Midbrain (tissue), 1 donor: ENCODE measurements around the gene PRDM16.
A peak's percentile ranks its signal among the peaks of the same experiment; 100 is the strongest.

Experiments
- DNase-seq: peaks from one replicate; lab custom pipeline; 2025; lab: John Stamatoyannopoulos, UW

The PRDM16 gene

GRCh38 chr1:3068564-3069431 lies at the start of gene PRDM16:
Gene PRDM16 (plus strand): TSS chr1:3069203. CDS start chr1:3069260, 57 bp downstream.
- no peak for DNase-seq

- no peak for DNase-seq
Observed at GRCh38 chr1:3019516-3020051, 49.4 kb upstream of the PRDM16 start.

GRCh38 chr1:3020263-3020909 lies 48.6 kb upstream of the PRDM16 start:
- DNase-seq, result no peak

- DNase-seq, result no peak
Observed at GRCh38 chr1:3021233-3021671, 47.8 kb upstream of the PRDM16 start, which contains the start of gene ACTRT2. Gene ACTRT2 (plus strand): TSS chr1:3021467. CDS start chr1:3021687, 220 bp downstream.

GRCh38 chr1:3021801-3022401 lies 47.1 kb upstream of the PRDM16 start:
- DNase-seq, result no peak

- DNase-seq, result no peak
Observed at GRCh38 chr1:3022511-3022973, 46.5 kb upstream of the PRDM16 start.

- DNase-seq, result no peak
Observed at GRCh38 chr1:3022976-3023375, 46.0 kb upstream of the PRDM16 start.

- DNase-seq, result no peak
Observed at GRCh38 chr1:3024019-3024418, 45.0 kb upstream of the PRDM16 start.

GRCh38 chr1:3024588-3024987 lies 44.4 kb upstream of the PRDM16 start:
- DNase-seq, result no peak

- no peak for DNase-seq
Observed at GRCh38 chr1:3026124-3026523, 42.9 kb upstream of the PRDM16 start.

GRCh38 chr1:3026581-3027391 lies 42.2 kb upstream of the PRDM16 start:
- DNase-seq, result no peak

- DNase-seq, result no peak
Observed at GRCh38 chr1:3027611-3028371, 41.2 kb upstream of the PRDM16 start.

GRCh38 chr1:3028531-3029282 lies 40.3 kb upstream of the PRDM16 start:
- no peak for DNase-seq

- no peak for DNase-seq
Observed at GRCh38 chr1:3029481-3029961, 39.5 kb upstream of the PRDM16 start.

GRCh38 chr1:3029991-3030662 lies 38.9 kb upstream of the PRDM16 start:
- DNase-seq, result no peak

- peak; percentile 64 for DNase-seq
Observed at GRCh38 chr1:3030663-3031381, 38.2 kb upstream of the PRDM16 start.

GRCh38 chr1:3031401-3032221 lies 37.4 kb upstream of the PRDM16 start:
- no peak for DNase-seq
